ENCODE measurements around the gene FAM237B.

Gene FAM237B

DNA sequence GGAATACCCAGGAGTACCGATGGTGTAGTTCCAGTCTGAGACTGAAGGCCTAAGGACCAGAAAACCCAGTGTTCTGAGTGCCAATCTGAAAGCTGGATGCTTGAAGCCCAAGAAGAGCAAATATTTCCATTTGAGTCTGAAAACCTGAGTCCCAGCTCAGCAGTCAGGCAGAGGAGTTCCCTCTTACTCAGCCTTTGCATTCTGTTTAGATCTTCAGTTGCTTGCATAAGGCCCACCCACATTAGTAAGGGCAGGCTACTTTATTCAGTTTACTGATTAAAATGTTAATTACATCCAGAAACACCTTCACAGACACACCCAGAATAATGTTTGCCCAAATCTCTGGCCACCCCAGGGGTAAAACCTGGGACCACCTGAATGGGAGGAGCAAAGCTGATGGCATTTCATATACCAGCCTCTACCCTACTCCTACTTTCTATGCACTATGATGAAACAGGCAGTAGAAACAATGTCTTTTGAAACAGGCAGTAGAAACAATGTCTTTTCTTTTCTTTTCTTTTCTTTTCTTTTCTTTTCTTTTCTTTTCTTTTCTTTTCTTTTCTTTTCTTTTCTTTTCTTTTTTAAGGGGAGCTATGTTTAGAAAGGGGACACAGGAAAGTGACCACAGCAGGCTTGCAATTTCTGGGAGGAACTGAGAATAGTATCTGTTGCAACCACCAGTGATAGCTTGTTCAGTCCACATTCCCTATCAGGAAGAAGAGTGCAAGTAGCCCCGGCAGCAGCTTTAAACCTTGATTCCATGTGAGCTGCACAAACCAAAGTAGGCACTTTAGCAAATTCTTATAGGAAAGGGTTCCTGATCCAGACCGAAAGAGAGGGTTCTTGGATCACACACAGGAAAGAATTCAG lies 30.6 kb downstream of the FAM237B start:
- FAIRE-seq, result no peak

DNA sequence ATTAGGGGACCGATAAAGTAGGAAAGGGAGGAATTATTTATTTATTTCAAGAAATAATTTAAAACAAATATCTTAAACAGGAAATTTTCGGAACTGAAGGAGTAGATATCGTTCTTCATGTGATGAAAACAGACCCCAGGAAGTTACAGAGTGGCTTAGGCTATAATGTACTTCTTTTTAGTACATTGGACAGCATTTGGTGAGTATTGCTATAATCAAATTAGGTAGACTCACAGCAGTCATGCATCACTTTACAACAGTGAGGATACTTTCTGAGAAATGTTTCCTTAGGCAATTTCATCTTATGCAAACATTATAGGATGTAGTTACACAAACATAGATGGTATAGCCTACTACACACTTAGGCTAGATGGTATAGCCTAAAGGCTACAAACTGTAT lies 33.0 kb downstream of the FAM237B start:
- no peak for FAIRE-seq

DNA sequence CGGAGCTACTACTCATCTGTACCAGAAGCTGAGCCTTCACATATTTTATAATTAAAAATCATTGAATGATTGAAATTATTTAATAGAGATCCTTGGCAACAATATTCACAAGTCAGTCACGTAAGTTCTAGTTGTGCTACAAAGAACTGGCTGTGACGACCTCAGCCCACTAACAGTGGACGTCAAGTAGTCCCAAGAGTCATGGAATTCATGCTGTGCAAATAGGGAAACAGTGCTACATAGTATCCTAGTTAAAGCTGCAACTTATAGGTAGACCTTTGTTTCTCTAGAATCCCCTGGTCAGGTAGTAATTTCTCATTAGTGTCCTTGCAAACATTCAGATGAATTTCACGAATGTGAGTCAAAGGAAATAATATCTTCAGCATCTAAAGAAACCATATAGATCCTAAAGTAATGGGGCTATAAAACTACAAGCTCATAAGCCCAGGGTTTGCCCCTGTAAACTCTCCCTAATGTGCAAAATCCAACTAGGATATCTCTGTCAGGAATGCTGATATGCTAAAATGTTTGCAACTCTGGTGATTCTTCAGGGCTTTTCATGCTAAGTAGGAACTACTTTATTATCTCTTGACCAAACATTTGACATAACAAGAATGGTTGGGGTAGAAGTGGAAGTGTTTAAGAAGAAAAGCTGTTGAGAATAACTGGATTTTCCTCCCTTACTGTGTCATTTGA lies 44.9 kb downstream of the FAM237B start:
- FAIRE-seq, result no peak

DNA sequence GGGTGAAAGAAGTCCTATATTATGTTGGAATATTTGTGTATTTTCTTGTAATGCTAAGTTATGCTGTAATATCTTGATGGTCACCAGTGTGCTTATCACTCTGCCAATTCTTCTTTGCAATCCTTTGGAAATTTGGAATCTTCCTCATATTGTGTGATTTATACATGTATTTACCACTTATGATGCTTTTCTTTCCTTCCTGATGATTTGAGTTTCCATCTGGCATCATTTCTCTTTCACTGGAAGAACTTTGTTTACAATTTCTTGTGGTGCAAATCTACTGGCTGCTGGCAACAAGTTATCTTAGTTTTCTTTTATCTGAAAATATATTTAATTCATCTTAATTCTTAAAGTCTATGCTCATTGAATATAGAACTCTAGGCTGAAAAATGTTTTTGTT lies 46.9 kb downstream of the FAM237B start:
- FAIRE-seq, result no peak

DNA sequence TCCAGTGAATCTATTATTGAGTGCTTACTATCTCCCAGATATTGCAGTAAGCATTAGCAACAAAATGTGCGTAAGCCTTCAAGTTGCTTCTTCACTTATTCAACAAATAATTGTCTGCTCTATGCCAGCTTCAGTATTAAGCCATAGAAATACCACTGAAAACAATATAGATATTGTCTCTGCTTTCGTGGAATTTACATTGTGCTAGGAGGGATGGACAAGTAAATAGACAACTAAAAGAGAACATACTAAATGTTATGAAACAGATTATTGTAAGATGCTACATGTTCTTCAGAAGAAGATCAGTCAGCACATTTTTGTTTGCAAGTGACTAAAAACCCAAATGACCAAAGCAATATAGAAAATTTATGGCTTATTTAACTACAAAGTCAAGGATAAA lies 48.9 kb downstream of the FAM237B start:
- no peak for FAIRE-seq

DNA sequence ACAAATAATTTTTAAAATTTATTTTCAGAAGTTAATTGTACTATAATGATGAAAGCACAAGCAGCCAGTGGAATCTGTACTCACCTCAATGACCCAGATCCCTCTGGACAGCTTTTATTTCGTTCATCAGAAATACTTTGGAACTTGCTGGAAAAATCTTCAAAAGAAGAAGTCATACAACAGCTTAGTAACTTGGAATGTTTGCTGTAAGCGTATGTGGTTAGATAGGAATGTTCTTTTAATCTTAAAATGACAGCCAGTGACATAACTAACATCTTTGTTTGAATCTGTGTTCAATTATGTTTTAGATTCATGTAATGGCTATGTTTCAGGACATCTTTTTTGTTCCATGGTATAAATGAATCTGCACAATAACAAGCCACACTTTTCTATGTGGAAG lies 49.4 kb downstream of the FAM237B start:
- no peak for FAIRE-seq

DNA sequence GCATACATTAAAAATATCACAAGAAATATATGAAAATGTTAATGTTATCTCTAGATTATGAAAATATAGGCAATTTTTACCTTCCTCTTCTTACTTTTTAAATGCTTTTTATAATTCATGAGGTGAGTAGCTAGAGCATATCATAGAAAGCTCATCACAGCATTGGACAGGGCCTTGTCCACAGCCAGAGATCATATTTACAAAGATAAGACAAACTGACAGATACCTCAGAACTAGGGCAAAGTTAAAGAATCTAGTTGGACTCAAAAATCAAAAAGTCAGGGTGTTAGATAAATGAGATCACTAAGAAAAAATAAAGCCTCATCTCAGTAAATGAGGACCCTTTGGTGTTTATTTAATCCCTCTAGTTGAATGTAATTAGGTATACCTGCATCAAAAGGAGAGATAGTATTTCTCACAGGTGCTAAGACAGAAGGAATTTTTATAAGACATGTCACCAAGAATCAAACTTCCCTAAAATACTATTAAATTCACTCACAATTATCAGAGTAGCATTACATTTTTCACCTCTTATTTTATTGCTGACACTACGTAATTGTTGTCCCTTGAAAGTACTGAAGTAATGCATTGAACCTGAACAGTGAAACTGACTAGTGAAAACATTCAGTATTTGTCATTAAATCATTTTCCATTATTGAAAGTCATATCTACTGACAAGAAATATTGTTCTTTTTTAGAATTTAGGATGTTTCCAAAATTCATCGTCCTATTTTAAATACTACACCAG lies 50.5 kb downstream of the FAM237B start:
- FAIRE-seq, result no peak

DNA sequence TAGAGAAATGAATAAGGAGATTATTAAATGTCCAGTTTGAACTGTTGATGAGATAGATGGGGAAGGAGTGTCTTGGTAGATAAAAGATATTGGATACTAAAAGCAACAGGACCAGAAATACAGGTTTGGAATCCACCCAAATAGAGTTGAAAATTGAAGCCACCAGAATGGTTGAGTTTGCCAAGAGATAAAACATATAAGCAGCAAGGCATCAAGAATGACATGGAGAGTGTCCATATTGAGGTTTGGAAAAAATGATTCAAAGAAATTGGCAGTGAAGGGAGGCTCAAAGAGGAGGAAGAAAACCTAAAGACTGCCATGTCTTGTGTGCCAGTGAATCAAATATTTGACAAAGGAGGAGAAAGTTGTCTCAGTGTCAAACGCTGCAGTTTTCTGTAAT lies 51.9 kb downstream of the FAM237B start:
- no peak for FAIRE-seq

DNA sequence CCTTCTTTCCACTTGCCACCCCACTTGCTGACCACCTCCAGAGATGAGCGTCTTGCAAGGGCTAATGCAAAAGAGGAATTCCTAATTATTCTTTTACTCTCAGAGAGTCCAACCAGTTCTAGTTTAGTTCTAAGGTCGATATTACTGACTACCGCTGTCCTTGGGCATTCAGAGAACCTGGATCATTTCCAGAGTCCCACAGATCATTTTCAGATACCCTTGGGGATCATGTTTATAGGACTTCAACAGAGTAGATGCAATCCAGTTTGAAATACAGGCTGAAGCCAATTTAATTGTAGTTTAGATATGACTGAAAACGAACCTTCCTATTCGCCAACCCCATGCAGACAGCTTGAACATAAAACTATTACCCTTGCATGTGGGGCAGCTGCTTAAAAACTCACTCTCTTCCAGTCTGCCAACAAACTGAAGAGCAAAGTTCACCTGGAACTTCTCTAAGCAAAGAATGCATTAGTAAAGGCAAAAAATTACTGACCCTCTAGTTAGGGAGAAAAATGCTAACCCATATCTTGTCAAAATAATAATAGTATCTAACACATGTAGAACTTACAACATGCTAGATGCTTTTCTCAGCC lies 53.7 kb downstream of the FAM237B start:
- FAIRE-seq, result no peak

DNA sequence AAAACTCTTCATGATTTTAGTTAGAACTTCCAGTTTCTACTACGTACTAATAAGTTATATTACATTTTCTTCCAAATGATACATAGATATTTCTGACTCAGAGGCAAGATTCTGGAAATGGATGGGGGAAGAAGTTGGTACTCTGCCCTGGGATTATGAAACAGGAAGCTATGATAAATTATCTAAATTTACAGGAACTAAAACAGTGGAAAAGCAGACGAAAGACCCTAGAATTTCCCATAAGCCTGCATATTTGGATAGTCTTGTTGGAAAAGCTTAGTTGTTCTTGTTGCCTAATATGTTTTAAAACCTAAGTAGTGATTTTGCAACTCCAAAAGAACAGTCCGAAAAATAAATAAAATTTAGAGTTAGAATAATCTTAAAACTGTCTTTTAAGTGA lies 54.3 kb downstream of the FAM237B start:
- FAIRE-seq, result no peak
